ENCODE results near the gene SPAG16. TPM values are rescaled to one million over a fixed set of nuclear protein-coding genes. Genes with fewer than 3 reads are reported as not detected.

Gene SPAG16
- total and polyA plus RNA-seq, 2 donors (not counting 1 experiment from before 2014, with no cell fraction given), result 3.4 to 8.6 TPM

DNA sequence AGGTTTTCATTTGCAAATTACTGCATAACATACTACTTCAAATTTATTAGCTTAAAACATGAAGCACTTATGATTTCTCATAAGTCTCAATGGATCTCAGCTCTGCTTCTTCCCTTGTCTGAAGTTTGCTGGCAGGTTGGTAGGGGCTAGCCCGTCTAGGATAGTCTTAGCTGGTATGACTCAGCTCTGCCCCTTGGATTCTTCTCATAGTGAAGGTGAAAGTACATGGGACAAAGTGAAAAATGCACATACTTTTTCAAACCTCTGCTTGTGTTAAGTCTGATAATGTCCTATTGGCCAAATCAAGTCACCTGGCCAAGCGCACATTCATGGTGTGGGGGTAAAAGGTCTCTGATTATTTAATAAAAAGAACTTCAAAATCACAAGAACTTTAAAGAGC is 941.8 kb downstream of the SPAG16 start:
- Histone ChIP-seq H4K20me1 (ENCODE audit: control insufficient read depth, insufficient read depth, low read length, poor library complexity, severe bottlenecking) (no peaks in the 10 kb centered on the region), H3K9me3 (ENCODE audit: control extremely low read depth in 1 of 3, control insufficient read depth in 2 of 3, insufficient read depth in 1 of 3, low read length in 2 of 3) (no peaks in the 10 kb centered on the region), H3K36me3 (replicated peaks in 1 of 2; ENCODE audit: control extremely low read depth in 1 of 2, control insufficient read depth in 1 of 2, extremely low read depth in 1 of 2, insufficient read depth in 2 of 2, low read length in 1 of 2) (no peaks in the 10 kb centered on the region), H3K79me2 (ENCODE audit: control insufficient read depth, insufficient read depth, low read length) (no peaks in the 10 kb centered on the region), H3K4me1 (ENCODE audit: control insufficient read depth in 2 of 2, insufficient read depth in 2 of 2, low read length in 2 of 2) (no peaks in the 10 kb centered on the region), H2AFZ (ENCODE audit: insufficient read depth, low read depth, low read length, poor library complexity, severe bottlenecking) (no peak overlapping the region), H3K27ac (ENCODE audit: low read length in 2 of 2) (no peak overlapping the region), H3K4me2 (replicated peaks; ENCODE audit: low read depth, low read length, poor library complexity, severe bottlenecking) (no peak overlapping the region), H3K9ac (ENCODE audit: low read length) (no peak overlapping the region), H3K4me3 (ENCODE audit: control extremely low read depth in 1 of 5, extremely low read depth in 1 of 5, insufficient read depth in 1 of 5, low read depth in 2 of 5, low read length in 4 of 5) (no peak overlapping the region), H3K27me3 (replicated peaks in 1 of 4; ENCODE audit: control extremely low read depth in 1 of 4, control insufficient read depth in 3 of 4, insufficient read depth in 4 of 4, low read length in 3 of 4) (no peaks in the 10 kb centered on the region)
- CTCF ChIA-PET, result no interaction called here
- intact Hi-C loops (cut with micrococcal nuclease), result no loop called here
- Mint-ChIP-seq H3K9me3 (ENCODE audit: insufficient read depth) (no peaks in the 10 kb centered on the region), H3K4me3 (no peak overlapping the region), H3K4me1 (no peaks in the 10 kb centered on the region), H3K27me3 (no peaks in the 10 kb centered on the region), H3K27ac (no peak overlapping the region)
- DNase-seq, result no peak
- TF ChIP-seq, protein P1, sequence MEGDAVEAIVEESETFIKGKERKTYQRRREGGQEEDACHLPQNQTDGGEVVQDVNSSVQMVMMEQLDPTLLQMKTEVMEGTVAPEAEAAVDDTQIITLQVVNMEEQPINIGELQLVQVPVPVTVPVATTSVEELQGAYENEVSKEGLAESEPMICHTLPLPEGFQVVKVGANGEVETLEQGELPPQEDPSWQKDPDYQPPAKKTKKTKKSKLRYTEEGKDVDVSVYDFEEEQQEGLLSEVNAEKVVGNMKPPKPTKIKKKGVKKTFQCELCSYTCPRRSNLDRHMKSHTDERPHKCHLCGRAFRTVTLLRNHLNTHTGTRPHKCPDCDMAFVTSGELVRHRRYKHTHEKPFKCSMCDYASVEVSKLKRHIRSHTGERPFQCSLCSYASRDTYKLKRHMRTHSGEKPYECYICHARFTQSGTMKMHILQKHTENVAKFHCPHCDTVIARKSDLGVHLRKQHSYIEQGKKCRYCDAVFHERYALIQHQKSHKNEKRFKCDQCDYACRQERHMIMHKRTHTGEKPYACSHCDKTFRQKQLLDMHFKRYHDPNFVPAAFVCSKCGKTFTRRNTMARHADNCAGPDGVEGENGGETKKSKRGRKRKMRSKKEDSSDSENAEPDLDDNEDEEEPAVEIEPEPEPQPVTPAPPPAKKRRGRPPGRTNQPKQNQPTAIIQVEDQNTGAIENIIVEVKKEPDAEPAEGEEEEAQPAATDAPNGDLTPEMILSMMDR (IDR thresholded peaks at IDR 0.05), result no peak
- no peak for TF ChIP-seq EZH2 (IDR thresholded peaks at IDR 0.05; ENCODE audit: borderline replicate concordance, insufficient read depth, low read depth, low read length, poor library complexity, severe bottlenecking)
- WGBS (ENCODE audit: insufficient coverage), result no CpG with 5 or more reads among the region's 2 CpGs
- no peak for ATAC-seq (ENCODE audit: low read depth)
- POLR2A ChIA-PET, result no interaction called here

DNA sequence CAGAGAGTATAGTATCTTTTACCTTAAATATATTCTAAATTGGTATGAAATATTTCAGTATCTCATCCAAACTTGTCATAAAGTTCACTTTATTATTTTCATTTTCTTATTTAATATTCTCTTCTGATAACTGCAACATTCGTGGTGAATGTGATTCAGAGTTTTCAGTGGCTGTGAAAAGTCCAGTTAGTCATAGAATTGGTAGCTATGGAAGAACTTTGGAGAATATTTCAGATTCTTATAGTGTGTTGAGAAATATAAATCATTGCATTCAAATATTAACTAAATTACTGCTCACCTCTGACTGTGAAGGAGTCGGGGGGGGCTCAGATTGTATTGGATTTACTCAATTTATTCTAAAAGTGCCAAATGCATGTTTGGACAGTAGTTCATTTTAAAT is 948.0 kb downstream of the SPAG16 start:
- intact Hi-C loops (cut with micrococcal nuclease), result no loop called here
- H3K27me3 Mint-ChIP-seq, result no peaks in the 10 kb centered on the region
- Histone ChIP-seq H2AFZ (ENCODE audit: insufficient read depth, low read depth, low read length, poor library complexity, severe bottlenecking) (no peak overlapping the region), H3K36me3 (replicated peaks in 1 of 2; ENCODE audit: control extremely low read depth in 1 of 2, control insufficient read depth in 1 of 2, extremely low read depth in 1 of 2, insufficient read depth in 2 of 2, low read length in 1 of 2) (no peaks in the 10 kb centered on the region), H3K4me3 (ENCODE audit: control extremely low read depth in 1 of 5, extremely low read depth in 1 of 5, insufficient read depth in 1 of 5, low read depth in 2 of 5, low read length in 4 of 5) (no peak overlapping the region), H3K9me3 (ENCODE audit: control extremely low read depth in 1 of 3, control insufficient read depth in 2 of 3, insufficient read depth in 1 of 3, low read length in 2 of 3) (no peaks in the 10 kb centered on the region), H3K9ac (ENCODE audit: low read length) (no peak overlapping the region), H3K79me2 (ENCODE audit: control insufficient read depth, insufficient read depth, low read length) (no peaks in the 10 kb centered on the region), H3K27me3 (replicated peaks in 1 of 4; ENCODE audit: control extremely low read depth in 1 of 4, control insufficient read depth in 3 of 4, insufficient read depth in 4 of 4, low read length in 3 of 4) (no peaks in the 10 kb centered on the region), H4K20me1 (ENCODE audit: control insufficient read depth, insufficient read depth, low read length, poor library complexity, severe bottlenecking) (no peaks in the 10 kb centered on the region), H3K27ac (ENCODE audit: low read length in 2 of 2) (no peak overlapping the region), H3K4me1 (ENCODE audit: control insufficient read depth in 2 of 2, insufficient read depth in 2 of 2, low read length in 2 of 2) (no peaks in the 10 kb centered on the region), H3K4me2 (replicated peaks; ENCODE audit: low read depth, low read length, poor library complexity, severe bottlenecking) (no peak overlapping the region)
- CTCF ChIA-PET, result interaction anchor here (0.6 kb wide), 1 partner anchor 1033 kb away, joined by 4 read pairs; no protein-coding TSS in a partner anchor
- H3K4me3 Mint-ChIP-seq, result no peak overlapping the region
- TF ChIP-seq, protein P1 (IDR thresholded peaks at IDR 0.05), result no peak
- no peak for TF ChIP-seq EZH2 (IDR thresholded peaks at IDR 0.05; ENCODE audit: borderline replicate concordance, insufficient read depth, low read depth, low read length, poor library complexity, severe bottlenecking)
- H3K4me1 Mint-ChIP-seq, result no peaks in the 10 kb centered on the region
- POLR2A ChIA-PET, result no interaction called here
- H3K9me3 Mint-ChIP-seq (ENCODE audit: insufficient read depth), result no peaks in the 10 kb centered on the region
- H3K27ac Mint-ChIP-seq, result no peak overlapping the region
- WGBS (ENCODE audit: insufficient coverage), result no CpG with 5 or more reads among the region's 2 CpGs
- ATAC-seq (ENCODE audit: low read depth) (no peak), DNase-seq (no peak)

All from B cell (primary cell).